ENCODE measurements around the gene ZNF674. TPM values are rescaled to one million over a fixed set of nuclear protein-coding genes. Genes with fewer than 3 reads are reported as not detected.

ZNF674 gene
- total and polyA plus RNA-seq, 10 of the 15 experiments (the other 5 are each of a cell fraction or from before 2014, with no cell fraction given), result 1.0 to 3.7 (median 1.8) TPM

- no peak for TF ChIP-seq REST (IDR thresholded peaks at IDR 0.05; ENCODE audit: low read depth, low read length)
- TF ChIP-seq MLLT1 (IDR thresholded peaks at IDR 0.05), result no peak
- TF ChIP-seq E4F1 (IDR thresholded peaks at IDR 0.05; ENCODE audit: borderline replicate concordance, partially characterized antibody), result no peak
These were observed 4.7 kb upstream of the ZNF674 start (continued) for GRCh38 chrX:46549914-46550313.

GRCh38 chrX:46547857-46548256, 2.6 kb upstream of the ZNF674 start:
- H3K27me3 ChIP-seq (replicated peaks in 1 of 2; ENCODE audit: control insufficient read depth in 2 of 2, insufficient read depth in 2 of 2, low read length in 1 of 2), result no peaks in the 10 kb centered on the region
- ATAC-seq, result no peak
- H3K4me1 ChIP-seq (ENCODE audit: control insufficient read depth, insufficient read depth, low read length), result peaks cover 4% of the 10 kb centered on the region; the same call in 1 of the 2 replicates
- ChIA-PET RAD21 (ENCODE audit: unreplicated experiment) (no interaction called here), POLR2A (no interaction called here), CTCF (no interaction called here), SMC1A (ENCODE audit: uncharacterized antibody, unreplicated experiment) (no interaction called here)
- H4K20me1 ChIP-seq (ENCODE audit: control insufficient read depth, insufficient read depth), result no peaks in the 10 kb centered on the region
- in situ Hi-C loops (cut with MboI), result no loop called here
- H3K9ac ChIP-seq (ENCODE audit: control insufficient read depth, insufficient read depth, low read length), result no peak overlapping the region
- no TSS peak for BruUV-seq (replicated peaks)
- 58% methylated on average over 6 of the region's 6 CpGs for WGBS (ENCODE audit: insufficient coverage, insufficient replicate concordance, low lambda C conversion rate, missing lambda C conversion rate)
- H2AFZ ChIP-seq (ENCODE audit: control insufficient read depth, low read depth, low read length), result no peak overlapping the region
- FAIRE-seq, result no peak
- no peak overlapping the region for H3K27ac ChIP-seq (ENCODE audit: control insufficient read depth, insufficient read depth)
- no peak overlapping the region for H3K4me3 ChIP-seq
- peaks cover 0 to 4% of the 10 kb centered on the region in 2 experiments; a peak in 2 of 4 replicates for H3K36me3 ChIP-seq (ENCODE audit: control insufficient read depth in 2 of 2, insufficient read depth in 2 of 2, low read length in 1 of 2)
- H3K9me3 ChIP-seq (replicated peaks; ENCODE audit: control insufficient read depth, insufficient read depth, low read length), result no peaks in the 10 kb centered on the region; the same call in 2 of the 3 replicates
- peaks cover 27% of the 10 kb centered on the region for H3K79me2 ChIP-seq (ENCODE audit: control insufficient read depth, insufficient read depth, low read length)
- DNase-seq (ENCODE audit: low read depth, low spot score), result no peak
- intact Hi-C loops (cut with micrococcal nuclease; ENCODE audit: unreplicated experiment), result no loop called here
- H3K4me2 ChIP-seq (ENCODE audit: control insufficient read depth, insufficient read depth), result peak overlapping the region; percentile 53
- TF ChIP-seq POLR2A (IDR thresholded peaks at IDR 0.05; ENCODE audit: low read depth, low read length) (no peak), RUNX3 (IDR thresholded peaks at IDR 0.05; ENCODE audit: low read length) (no peak), ZBTB4 (CRISPR knock-in tag; IDR thresholded peaks at IDR 0.05) (no peak), SMC3 (IDR thresholded peaks at IDR 0.05; ENCODE audit: borderline replicate concordance, low read length) (no peak), SP1 (IDR thresholded peaks at IDR 0.05; ENCODE audit: low read depth, low read length) (no peak), ESRRA (IDR thresholded peaks at IDR 0.05; ENCODE audit: low read length) (no peak), IKZF2 (IDR thresholded peaks at IDR 0.05) (no peak)

Data from GM12878 (cell line).